Stimulated activated naive CD8-positive, alpha-beta T cell treated with anti-CD3 and anti-CD28 coated beads, Interleukin-15, Interleukin-2, amounts not matched to agents 100 U/mL and 50 U/mL, for 24 hours (primary cell): ENCODE measurements around the gene RPS21.

Experiments used
- ATAC-seq: fragments of 150-1000 bp; cut with Tn5 transposase; one replicate; pipeline ENCODE4 v1.10.0; 2021
- DNase-seq: peaks from one replicate; pipeline ENCODE4 v3.0.0; 2021

The RPS21 gene

DNA sequence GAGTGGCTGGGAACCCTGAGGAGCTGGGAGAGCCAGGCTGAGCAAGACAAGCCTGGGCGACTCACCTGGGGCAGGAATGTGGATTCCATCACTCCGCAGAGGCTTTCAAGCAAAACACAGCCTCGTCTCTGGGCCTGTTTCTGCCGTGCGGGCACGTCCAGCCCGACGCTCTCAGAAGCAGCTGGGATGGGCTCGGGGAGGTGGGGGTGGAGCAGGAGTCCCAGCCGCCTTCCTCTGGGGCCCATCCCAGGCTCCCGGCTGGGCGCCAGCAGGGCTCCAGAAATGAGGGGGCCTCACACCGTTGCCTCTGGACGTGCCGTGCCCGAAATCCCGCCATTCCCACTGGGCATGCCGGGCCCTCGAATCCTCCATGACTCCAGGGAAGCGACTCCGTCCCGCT lies 8.7 kb upstream of the RPS21 start:
- DNase-seq (no peak), ATAC-seq (no peak)

DNA sequence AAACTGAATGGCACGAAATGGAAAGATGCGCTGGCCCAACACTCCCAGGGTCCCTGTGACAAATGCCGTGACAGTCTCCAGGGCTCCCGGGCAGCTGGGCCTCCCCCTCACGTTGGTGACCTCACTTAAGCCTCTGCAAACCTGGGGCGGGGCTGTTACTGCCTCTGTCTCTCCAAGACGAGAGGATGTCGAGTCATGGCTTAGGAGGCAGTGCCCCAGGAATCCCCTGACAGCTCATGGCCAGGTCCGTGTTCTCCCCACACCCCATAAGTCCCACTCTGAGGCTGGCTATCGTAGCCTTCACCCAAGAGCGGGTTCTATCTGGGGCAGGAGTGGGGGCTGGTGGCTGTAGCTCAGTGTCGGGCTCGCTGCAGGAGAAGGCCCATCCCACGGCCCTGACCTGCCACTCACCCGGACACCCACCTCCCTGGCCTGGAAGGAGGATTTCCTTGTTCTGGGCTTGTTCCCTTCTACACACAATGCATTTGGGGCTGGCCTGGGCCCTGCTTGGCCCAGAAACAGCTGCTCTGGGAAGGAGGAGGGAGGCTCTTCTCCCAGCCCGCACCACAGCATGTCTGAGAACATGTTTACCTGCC lies 5.6 kb upstream of the RPS21 start:
- ATAC-seq (no peak), DNase-seq (no peak)

DNA sequence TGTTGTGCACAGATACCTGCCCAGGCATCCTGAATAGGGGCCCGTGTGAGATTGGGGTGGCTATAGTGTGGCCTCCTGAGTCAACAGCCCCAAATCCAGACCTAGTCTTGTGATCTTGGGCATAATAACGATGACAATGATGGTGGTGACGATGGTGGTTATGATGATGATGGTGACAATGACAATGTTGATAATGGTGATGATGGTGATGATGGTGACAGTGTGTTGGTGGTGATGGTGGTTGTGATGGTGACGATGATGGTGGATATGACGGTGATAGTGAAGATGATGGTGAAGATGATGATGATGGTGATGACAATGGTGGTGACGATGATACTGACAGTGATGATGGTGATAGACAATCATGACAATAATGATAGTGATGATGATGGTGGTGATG lies 5.1 kb upstream of the RPS21 start:
- ATAC-seq, result no peak

DNA sequence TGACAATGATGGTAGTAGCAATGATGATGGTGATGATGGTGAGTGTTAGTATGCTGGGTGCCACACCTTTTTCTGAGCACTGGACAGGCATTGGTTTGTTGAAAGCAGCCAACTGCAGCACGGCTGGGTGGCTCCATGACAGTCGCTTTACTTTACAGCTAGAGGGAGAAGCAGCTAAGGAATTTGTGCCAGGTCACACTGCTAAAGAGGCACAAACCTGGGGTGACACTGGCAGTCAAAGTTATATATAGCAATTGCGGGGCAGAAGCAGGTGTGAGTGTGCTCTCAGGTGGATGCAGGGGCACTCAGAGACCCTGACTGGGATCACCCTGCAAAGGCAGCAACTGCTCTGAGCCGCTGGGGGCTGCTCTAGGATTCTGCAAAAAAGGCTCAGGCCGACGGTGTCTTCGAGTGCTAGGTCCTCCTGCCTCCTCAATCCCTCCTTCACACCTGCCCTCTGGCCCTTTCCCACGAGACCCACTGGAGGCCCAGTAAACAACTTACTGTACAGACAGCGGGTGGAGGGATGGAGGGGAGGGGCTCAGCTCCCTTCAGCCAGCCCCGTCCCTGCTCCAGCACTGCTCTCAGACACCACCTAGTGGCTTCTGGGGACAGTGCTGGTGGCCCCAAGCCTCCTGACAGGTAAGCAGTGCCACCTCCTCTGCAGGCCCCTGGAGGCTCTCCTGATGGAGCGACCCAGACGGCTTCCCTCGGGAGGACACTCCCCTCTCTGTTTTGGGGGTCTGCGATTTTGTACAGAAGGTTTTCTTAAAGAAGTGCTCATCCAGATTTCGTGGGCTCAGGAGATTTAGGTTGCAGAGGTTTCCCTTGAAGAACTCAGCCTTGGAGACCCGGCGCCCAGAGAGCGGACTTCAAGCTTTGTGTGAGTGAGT lies 4.4 kb upstream of the RPS21 start:
- DNase-seq (peak; percentile 83), ATAC-seq (peak; percentile 68)

More for the DNA sequence above, 5.1 kb upstream of the RPS21 start:
- DNase-seq, result no peak

DNA sequence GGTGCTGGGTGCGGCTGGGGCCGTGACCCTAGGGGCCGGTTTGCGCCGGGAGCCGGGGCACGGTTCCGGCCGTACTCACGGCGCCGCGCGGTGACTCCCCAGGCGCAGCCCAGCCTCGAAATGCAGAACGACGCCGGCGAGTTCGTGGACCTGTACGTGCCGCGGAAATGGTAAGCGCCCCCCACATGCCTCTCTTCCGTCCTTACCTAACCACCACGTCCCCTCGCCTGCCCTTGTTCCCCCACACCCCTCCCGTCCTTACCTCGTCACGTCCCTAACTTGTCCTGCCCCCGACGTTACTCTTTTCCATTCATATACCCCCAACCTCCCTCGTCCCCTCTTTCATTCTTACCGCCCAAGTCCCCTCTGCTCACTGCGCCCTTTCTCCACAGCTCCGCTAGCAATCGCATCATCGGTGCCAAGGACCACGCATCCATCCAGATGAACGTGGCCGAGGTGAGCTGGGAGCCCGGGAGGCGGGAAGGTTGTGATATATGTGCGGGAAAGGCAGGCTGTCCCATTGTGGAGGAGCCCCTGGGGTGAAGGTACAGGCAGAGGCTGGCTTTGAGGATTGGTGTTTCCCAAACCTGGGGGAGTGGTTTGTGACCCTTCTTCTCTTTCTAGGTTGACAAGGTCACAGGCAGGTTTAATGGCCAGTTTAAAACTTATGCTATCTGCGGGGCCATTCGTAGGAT lies 463 bp downstream of the RPS21 start:
- ATAC-seq, result no peak
- DNase-seq, result no peak

DNA sequence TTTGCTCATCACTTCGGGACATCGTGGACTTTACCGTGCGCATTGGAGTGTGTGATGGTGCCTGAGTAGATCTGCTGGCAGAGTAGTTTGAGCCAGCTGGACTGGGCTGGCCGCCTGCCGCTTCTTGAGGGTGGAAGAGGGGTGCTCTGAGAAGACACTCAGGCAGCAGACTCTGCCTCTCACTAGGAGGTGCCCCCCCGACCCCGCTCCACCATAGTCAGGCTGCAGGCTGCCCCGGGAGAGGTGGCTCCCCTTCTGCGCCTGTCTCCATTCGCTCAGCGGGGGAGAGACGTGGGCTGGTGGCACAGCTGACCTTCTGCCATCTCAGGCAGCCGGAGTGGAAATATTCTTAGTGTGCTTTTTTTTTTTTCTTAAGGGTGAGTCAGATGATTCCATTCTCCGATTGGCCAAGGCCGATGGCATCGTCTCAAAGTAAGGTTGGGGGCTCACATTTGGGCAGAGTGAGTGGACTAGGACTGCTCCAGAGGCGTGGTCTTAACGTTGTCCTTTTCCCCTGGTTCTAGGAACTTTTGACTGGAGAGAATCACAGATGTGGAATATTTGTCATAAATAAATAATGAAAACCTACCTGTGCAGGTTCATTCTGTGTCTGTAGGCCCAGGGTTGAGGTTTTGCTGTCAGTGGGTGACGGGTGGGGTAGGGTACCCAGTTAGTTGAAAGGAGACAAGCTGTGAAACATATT lies 1.2 kb downstream of the RPS21 start:
- no peak for ATAC-seq
- peak; percentile 47 for DNase-seq

DNA sequence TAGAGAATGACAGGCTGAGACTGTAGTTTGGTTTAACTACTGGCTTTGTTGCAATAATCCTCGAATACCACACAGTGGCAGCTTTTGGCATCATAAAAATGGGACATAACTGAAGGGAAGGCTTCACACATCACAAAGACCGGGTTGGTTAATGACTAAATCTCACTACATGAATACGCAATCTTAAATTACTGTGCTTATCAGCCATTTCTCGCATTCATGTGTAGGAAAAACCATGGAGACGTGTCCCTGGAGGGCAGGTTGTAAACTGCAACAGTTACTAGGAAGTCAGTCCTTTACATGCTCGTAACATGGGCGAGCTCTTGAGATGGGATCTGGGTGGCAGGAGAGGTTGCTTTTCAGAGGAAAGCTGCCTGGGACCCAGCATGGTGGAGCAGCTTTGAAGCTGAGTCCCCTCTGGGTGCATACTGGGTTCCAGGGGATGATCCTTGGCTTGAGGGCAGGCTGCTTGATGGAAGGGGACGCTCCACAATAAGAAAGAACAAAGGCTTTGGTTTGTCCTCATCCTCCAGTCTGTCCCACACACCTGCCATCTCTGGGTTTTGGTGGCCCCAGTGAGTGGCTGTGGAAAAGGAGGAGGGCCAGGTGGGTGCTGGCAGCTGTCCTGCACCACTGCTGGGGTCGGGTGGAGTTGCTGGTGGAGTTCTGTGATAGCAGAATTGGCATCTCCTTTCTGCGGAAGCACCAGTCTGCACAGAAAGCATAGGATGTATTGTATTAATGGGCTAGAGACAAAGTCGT lies 2.1 kb downstream of the RPS21 start:
- no peak for DNase-seq
- ATAC-seq, result no peak

DNA sequence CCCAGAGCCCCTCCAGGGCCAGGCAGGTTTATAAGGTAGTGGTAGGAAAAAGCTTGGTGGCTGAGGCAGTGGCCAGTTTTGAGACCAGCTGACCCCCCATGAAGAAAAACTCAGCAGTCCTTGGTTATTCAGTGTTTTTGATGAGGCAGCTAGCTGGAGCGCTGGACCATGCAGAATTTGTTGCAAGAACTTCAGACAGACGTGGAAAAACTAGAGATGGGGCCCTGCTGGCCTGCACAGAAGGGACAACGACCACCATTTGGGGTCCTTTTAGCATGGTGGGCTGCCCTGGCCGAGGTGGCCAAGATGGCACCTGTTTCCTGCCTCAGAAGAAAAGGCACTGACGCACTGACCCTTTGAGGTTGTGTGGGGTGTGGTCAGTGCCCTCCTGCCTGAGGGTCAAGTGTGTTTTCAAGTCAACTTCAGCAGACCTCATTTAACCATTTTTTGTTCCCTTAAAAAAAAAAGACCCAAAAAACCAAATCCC lies 2.7 kb downstream of the RPS21 start:
- DNase-seq (no peak), ATAC-seq (no peak)

DNA sequence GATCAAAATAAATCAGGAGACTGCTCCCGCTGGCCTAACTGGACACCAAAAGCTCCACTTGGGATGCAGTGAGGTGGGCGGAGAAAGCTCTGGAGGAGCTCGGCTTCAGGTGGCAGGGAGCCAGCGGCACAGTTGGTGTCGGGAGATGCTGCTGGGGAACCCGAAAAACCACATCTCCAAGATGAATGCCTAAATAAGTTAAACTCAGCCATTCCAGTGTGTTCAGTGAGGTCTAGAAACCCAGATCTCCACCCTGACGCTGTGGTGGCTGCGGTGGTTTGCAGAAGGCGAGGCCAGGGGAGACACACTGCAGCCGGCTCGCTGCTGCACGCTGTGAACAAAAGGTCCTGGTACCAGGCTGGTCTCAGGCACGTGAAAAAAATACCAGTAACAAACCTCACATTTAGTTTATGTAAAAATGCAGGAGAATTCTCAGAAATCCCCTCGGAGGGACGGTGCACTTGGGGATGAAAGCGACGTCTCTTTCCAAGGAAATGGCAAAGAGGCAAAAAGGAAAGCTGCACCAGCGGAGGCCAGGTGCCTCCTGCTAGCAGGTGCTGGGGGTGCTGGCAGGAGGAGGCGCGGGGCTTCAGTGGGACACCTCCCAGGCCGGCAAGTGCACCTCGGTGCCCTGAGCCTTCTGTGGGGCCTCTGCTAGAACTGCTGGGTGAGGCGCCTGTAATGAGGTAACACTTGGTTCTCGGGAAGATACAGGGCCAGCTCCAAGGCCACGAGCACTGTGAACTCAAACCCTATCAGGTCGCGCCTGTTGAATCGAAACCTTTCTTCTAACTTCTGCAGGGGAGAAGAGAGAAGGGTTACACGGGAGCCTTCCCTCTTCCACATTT lies 3.6 kb downstream of the RPS21 start:
- ATAC-seq (no peak), DNase-seq (no peak)

DNA sequence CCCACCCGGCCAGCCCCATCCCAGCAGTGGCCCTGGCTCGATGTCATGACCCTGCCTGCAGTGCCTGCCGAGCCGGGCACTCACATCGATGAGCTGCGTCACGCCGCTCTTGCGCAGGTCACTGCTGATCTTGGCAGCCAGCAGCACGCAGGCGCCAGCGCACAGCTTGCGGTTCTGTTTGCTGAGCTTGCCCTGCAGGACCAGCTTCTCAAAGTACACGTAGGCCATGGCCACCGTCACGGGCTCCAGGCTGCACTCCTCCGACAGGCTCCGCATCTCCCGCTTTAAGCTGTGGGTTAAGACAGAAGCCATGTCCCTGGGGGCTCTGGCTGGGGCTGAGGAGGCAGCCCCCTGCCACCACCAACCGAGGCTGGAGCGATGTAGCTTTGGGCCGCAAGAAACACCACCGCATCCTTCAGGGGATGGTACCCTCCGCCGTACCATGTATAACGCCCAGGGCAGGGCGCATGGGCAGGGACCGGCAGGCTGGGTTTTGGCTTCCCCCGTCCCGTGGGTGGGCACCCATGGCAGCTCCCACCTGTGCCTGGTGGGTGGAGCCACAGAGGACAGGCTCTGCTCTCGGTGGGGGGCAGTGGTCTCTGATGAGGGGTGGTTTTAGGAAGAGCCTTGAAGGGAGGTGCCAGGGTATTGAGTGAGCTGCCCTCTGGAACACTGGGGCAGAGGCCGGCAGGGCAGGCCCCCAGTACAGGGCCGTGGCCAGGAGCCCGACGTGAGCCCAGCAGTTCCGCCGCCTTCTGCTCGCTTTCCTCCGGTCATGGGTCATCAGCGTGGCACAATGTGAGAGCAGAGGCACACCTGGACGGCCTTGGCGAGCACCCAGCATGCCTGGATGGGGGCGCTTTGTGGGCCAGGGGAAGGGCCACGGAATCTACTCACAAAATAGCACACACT lies 4.5 kb downstream of the RPS21 start:
- DNase-seq (no peak), ATAC-seq (no peak)

DNA sequence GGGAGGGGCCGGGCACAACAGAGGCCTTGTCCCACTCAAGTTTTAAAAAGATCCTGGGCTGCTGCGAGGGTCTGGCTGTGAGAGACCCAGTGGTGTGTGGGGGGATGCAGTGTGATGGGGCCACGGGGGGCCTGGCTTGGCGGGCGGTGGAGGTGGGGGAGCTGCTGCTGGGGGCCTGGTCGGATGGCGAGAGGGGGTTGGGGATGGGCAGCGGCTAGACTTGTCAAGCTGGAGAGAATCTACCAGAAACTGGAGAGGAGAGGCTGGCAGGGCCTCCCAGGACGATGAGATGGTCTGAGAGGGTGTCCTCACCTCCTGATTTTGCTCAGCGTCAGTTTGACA lies 5.1 kb downstream of the RPS21 start:
- DNase-seq (no peak), ATAC-seq (no peak)

DNA sequence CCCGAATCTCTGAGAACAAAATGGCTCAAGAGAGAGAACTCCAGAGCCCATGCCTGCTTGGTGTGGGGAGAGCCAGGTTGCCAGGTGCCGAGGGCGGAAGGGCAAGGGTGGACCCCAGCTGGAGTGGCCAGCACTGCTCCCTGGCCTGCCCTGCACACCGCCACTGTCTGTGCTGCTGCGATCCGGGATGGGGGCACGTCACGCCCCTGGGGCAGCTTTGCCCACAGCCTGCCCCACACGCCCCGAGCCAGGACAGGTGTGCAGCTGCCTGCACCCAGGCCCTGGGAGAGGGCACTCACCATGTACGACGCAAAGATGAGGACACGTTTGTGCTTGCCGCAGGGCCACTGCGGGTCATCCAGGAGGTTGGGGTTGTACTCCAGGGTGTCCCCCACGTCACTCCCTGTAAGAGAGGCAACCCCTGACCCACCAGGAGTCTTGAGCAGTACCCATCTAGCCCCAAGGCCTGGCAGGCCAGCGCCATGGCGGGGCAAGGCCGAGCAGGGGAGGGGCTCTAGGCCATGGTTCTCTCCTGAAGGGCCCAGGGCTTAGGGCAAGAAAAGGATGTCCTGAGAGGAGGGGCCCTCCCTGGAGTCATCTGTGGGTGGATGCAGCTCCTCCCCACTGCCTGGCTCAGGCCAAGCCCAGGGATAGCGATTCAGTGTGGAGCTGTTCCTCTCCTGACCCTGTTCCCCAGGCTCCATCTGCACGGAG lies 5.9 kb downstream of the RPS21 start:
- ATAC-seq, result no peak
- DNase-seq, result no peak

DNA sequence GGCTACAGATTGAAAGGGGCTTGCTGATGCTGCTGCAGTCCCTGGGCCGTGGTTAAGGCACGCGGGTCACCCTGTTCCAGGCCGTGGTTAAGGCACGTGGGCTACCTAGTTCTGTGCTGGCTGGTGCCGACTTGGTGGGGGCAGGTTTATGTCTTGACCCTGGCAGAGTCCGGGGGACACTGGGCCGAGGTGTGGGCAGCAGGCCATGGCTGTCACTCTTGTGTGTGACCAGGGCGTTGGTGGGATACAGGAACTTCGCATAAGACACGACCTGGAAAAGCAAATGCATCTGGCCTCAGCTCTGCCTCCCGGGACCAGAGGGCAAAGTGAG lies 6.4 kb downstream of the RPS21 start:
- DNase-seq (no peak), ATAC-seq (no peak)

DNA sequence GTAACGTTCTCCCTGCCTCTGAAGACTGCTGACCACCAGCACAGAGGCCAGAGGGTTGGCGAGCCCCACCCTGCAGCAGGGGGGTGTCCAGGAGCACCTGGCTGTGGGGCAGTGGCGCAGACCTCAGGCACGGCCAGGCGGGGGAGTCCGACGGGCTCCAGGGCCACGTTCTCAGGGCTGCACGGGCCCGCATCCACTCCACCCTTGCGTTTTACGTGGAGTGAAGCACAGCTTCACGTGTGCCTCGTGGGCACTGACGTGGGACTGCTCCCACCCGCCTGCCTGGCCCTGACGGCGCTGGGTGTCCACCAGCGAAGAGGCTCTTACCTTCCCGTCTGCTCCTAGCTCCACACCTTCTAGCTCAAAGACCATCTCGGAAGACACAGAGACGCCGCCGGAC lies 6.9 kb downstream of the RPS21 start:
- no peak for ATAC-seq
- no peak for DNase-seq

DNA sequence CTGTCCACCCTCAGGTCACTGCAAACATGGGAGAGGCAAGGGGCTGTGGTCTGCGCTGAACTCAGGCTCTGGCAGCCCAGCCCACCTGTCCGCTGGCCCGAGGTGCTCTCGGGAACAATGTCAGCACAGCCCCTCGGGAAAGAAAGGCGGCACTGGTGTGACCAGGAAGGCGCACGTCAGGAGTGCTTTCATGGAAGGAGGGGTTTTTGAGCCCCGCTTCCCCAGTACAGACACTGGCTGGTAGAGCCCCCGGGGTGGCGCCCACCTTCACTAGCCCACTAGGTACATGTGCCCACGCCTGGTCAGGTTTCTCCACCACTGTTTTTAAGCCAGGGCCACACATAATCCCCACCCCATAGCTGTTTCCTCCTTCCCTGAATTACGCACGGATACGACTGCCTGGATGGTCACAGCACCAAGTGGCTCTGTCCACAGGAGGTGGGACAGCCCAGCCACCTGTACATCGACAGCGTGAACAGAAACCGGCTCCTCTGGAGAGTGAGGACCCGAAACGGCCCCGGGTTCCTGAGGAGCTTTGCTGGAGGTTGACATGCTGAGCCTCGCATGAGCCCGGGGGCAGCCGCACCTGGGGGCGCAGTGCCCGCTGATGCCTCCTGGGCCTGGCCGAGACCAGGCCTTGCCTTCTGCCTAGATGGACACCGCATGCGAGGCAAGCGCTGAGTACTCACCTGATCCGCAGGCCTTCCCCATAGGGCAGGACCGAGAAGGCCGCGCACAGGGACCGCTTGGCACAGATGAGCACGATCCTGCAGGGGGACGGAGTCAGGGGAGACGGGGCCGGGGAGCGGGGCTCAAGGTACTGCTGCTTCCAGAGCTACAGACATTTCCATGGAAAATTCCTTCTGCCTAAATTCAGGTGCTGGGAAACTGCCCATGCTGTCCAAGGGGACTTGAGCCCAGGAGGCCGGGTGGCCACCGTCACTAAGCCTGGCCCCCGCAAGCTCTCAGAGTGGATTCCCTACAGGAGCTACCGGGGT lies 7.6 kb downstream of the RPS21 start:
- no peak for ATAC-seq
- DNase-seq, result no peak

DNA sequence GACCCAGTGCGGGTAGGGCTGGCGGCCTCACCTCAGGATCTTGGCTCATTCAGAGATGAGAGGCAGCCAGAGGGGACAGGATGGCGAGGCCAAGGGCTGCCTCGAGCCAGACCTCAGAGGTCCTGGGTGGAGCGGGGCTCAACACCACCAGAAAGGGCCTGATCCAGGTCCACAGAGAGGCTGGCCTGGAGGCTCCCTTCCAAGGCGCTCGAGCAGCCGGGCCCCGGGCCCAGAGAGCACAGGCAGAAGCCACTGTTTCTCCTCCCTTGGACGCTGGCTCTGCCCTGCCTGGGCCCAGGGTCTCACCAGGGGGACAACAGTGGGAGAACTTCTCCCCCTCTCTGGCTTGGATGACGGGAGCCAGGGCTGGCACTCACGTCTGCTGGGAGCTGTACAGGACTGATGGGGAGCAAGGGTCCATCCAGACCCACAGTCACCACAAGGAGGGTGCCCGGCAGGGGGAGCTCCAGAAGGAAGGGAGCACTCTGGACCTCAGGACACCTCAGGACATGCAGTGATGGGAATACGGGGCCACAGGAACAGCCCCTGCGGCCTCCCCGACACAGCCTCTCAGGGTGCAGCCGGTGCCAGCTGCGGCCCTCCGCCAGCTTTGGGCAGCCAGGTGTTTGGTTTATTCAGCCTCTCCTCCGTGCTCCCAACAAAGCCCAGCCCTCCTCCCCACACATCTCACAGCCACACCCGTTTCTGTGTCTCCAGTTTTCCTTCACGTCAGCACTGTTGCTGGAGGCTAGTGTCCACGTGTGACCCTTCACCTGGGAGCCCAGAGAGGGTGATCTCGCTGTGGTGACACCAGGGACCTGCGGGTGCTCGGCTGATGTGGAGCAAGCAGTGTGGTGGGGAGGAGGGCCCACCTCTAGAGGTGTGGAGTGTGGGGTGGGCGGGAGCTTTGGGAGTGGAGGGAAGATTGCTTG lies 8.7 kb downstream of the RPS21 start:
- ATAC-seq, result no peak
- DNase-seq, result no peak
